DMS53 (cell line): ENCODE data around the gene RTTN.
"Not testable (repeated sequence)": the region's sequence is repeated elsewhere in the genome, so short reads cannot be mapped to it uniquely, and the experiment has no call there.

Experiments used
- DNase-seq: peaks from one replicate; lab custom pipeline; 2025; lab: John Stamatoyannopoulos, UW

The RTTN gene

DNA sequence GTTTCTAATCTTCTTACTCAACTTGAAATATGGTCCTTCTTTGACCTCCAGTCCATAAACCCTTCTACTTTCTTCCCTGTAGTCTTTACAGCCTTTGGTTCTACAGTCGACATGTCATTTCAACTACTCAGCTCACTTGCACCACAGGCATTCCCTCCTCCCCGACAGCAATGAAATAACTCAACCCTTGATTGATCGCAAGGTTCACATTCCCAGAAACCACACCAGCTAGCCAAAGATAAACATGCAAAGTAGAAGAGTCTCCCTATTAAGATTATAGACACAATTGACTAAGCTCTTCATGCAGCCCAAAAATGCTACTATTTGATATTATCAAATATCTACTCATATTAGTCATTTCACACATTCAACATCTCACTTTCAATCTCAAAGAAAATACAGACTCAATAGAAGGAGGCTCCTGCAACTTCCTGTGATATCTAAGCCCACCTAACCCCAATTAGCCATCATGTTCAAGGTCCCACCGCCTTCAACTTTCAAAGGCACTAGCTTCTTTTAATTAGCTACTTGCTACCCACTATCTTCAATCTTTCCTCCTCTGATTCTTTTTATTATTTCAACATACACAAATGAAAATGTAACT lies 50.8 kb downstream of the RTTN start:
- no peak for DNase-seq

GRCh38 chr18:70151614-70152013 lies 53.9 kb downstream of the RTTN start:
- DNase-seq, result no peak

DNA sequence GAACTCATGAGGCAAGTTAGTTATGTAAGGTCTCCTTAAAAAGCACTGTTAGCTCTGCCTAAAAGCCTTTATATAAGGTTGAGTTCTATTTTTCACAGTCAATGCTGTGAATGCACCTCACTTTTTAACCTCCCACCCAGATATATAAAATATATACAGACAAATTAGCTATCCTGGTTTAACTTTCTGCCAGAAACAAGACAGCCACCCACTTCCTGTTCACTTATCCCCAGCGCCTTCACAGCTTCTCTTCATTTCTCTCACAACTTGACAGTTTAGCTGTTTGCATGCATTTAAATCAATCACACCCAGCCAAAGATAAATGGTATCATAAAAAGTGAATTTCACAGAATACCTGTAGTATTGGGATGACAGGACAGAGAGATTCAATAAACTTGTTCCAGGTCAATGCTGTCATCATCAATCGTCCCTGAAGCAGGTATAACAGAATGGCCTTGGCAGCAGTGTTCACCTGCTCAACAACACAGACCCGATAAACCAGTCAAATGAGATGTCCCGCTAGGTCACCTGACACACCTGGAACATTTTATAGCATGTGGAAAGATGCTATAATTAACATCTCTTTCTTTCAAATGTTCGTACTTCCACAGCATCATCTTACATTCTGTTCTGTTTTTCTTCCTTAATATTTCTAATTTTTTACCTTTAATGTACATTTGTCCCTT lies 55.7 kb downstream of the RTTN start:
- DNase-seq, result no peak

- no peak for DNase-seq
Observed at GRCh38 chr18:70149156-70149555, 56.3 kb downstream of the RTTN start.

GRCh38 chr18:70148039-70148938 lies 57.2 kb downstream of the RTTN start:
- no peak for DNase-seq

DNA sequence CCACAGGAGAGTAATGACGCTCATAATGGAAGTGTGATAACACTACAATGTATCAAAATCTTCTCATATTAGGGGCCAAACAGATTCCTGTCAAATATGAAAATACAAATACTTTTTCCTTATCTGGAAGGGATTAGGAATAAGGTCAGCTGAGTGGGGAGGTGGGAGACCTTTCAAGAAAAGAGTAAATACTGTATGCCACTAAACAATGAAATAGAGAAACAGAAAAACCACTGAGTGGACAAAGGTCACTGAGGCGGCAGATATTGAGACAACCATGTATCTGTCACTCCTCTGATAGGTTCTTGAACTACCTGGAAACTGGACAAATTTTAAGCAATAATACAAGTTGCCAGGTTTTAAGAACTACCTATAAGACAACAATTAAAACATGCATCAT lies 59.3 kb downstream of the RTTN start:
- no peak for DNase-seq

GRCh38 chr18:70142001-70142400 lies 63.5 kb downstream of the RTTN start:
- no peak for DNase-seq

- no peak for DNase-seq
Observed at GRCh38 chr18:70139138-70139537, 66.3 kb downstream of the RTTN start.

DNA sequence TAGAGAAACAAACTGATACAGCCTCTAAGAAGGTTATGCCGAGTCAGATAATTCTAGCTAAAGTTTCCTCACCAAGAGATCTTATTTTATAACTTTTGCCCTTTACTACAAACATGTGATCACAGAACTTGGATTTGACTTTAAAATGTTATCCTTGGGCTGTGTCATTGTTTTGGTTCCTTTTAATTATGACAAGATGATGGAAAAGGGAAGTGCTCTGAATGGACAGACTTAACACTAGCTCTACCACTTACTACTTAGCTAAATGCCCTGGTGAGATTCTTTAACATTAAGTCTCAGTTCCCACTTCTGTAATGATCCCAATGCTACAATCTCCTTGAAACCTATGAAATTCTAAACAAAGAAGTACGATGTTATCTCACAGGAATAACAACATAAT lies 69.9 kb downstream of the RTTN start:
- no peak for DNase-seq

DNA sequence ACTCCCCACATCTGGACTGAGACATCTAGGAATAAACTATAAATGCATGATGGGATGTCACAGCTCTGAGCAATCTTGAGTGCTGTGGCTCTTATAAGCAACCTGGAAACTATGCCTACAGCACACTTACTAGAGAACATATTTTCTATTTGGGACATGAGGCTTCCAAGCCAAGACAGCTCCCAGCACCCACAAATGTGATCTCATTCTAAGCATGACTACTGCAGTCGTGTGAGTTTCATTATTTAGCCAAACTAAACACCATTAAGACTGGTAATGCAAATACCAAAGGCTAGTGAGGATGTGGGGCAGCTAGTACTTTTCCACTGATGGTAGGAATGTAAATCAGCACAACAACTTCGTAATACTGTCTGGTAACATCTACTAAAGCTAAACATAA lies 72.5 kb downstream of the RTTN start:
- no peak for DNase-seq

- no peak for DNase-seq
Observed at GRCh38 chr18:70128271-70128670, 77.2 kb downstream of the RTTN start.

- no peak for DNase-seq
Observed at GRCh38 chr18:70127359-70127758, 78.1 kb downstream of the RTTN start.

DNA sequence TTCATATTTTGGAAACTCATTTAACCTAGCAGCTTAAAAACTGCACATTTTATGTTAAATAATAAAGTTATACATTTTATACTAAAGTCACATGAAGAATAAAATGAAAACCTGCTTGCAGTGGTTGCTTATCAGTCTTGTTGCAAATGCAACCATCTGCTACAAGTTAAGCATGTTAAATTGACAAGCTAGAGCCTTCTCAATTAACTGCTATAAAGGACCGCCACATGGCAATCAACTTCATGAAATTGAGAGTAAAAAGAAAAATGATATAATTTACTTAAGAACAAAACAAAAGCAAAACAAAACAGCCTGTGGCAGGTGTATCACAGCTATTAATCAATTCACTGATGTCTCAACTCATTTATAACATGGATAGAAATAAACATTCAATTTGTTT lies 78.7 kb downstream of the RTTN start:
- DNase-seq, result no peak

- DNase-seq, result no peak
Observed at GRCh38 chr18:70124139-70124538, 81.3 kb downstream of the RTTN start.

- no peak for DNase-seq
Observed at GRCh38 chr18:70121842-70122241, 83.6 kb downstream of the RTTN start.

- no peak for DNase-seq
Observed at GRCh38 chr18:70116949-70117348, 88.5 kb downstream of the RTTN start.

- DNase-seq, result no peak
Observed at GRCh38 chr18:70113511-70113910, 92.0 kb downstream of the RTTN start.

- no peak for DNase-seq
Observed at GRCh38 chr18:70110678-70111077, 94.8 kb downstream of the RTTN start.

DNA sequence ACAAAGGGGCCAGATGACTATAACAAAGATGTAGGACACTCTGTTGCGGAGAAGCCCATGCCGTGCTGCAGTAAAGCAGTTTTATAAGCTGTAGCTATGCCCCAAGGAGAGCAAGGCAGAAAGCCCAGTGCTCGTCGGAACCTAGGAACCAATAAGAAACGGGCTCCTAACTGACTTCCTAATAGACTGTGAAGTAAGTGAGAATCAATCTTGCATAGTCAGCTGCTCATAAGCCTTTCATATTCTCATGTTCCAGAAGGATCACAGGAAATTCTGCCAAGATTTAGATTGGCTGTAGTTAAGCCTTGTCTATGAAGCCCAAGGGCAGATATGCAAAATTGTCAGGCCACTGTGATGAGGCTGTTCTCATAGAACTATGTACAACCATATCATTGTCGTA lies 98.4 kb downstream of the RTTN start:
- no peak for DNase-seq

GRCh38 chr18:70102854-70103253 lies 102.6 kb downstream of the RTTN start:
- not testable (repeated sequence) for DNase-seq

DNA sequence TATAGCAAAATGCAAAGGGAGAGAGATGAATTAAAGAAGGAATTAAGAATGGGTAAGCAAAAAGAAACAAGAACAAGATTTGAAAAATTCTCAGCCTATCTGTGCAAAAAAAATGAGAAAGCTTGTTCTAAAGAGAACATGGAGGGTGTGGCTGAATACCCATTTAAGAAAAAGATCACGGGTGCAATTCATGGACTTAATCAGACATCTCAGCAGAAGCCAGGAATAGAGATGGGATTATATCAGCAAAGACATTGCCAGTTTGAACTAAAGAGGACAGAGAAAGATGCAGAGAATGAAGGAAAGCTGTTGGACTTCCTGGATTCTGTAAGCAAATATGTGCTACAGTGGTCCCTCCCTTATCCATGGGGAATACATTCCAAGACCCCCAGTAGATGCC lies 115.6 kb downstream of the RTTN start:
- no peak for DNase-seq

DNA sequence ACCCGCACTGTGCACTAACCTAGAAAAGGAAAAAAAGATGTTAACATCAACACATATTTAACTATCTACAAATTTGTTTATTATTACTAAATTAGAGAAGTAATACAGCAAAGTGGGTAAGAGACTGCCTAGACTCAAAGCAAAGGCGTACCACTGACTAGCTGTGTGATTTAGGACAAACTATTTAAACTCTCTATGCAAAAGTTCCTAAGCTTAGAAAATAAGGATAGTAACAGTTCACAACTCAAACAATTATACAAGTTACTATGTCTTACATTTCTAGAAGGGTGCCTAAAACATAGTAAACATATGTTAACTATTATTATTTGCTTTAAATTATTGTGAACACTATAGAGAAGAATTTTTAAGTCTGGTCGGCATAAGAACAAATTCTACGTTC lies 119.4 kb downstream of the RTTN start:
- no peak for DNase-seq

DNA sequence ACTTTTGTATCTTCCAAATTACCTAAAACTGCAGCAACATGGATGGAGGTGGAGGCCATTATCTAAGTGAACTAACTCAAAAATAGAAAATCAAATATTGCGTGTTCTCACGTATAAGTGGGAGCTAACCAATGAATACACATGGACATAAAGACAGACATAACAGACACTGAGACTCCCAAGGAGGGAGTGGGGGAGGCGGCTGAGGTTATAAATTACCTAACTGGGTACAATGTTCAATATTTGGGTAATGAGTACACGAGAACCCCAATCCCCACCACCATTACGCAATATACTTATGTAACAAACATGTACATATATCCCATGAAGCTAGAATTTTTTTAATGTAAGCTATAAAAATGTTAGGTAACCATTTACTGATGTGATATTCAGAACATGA lies 119.8 kb downstream of the RTTN start:
- DNase-seq, result no peak
